Measurements from ENCODE around the gene EHBP1. TPM values are rescaled to one million over a fixed set of nuclear protein-coding genes. Genes with fewer than 3 reads are reported as not detected.

EHBP1 gene
- total and polyA plus RNA-seq, 2 donors (not counting 3 experiments of a cell fraction or from before 2014, with no cell fraction given), result 8.4 to 34.8 TPM

DNA sequence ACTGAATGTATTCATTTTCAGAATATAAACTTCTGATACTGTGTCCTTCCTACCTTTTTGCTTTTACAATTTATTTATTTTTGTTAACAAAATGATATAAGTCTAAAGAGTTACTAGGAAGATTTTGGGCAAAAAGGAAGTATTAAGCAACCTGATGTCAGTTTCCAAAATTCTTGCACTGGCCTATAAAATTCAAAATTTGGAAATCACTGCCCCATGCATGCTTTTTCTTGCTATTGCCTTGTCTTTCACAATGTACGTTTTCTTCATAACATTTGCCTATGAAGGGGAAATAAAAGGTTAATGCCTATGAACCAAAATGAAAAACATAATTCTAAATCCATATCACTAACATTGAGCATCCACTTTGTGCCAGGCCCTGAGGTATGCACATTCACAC is 40.1 kb upstream of the EHBP1 start:
- no peaks in the 10 kb centered on the region for H4K20me1 ChIP-seq (replicated peaks; ENCODE audit: control insufficient read depth, extremely low read depth, insufficient read depth, low read length)
- TF ChIP-seq FOS (IDR thresholded peaks at IDR 0.05; ENCODE audit: borderline replicate concordance, insufficient read depth, low read length) (no peak), MAX (IDR thresholded peaks at IDR 0.05; ENCODE audit: insufficient read depth, insufficient read length) (no peak), JUN (IDR thresholded peaks at IDR 0.05; ENCODE audit: borderline replicate concordance, insufficient read depth, insufficient read length, low read depth) (no peak), EZH2 (IDR thresholded peaks at IDR 0.05; ENCODE audit: borderline replicate concordance, low read depth, low read length, severe bottlenecking) (no peak), POLR2A (IDR thresholded peaks at IDR 0.05; ENCODE audit: low read depth, low read length) (no peak), POLR2AphosphoS5 (IDR thresholded peaks at IDR 0.05; ENCODE audit: insufficient read depth, low read depth, low read length) (no peak)
- TF ChIP-seq, protein P1, sequence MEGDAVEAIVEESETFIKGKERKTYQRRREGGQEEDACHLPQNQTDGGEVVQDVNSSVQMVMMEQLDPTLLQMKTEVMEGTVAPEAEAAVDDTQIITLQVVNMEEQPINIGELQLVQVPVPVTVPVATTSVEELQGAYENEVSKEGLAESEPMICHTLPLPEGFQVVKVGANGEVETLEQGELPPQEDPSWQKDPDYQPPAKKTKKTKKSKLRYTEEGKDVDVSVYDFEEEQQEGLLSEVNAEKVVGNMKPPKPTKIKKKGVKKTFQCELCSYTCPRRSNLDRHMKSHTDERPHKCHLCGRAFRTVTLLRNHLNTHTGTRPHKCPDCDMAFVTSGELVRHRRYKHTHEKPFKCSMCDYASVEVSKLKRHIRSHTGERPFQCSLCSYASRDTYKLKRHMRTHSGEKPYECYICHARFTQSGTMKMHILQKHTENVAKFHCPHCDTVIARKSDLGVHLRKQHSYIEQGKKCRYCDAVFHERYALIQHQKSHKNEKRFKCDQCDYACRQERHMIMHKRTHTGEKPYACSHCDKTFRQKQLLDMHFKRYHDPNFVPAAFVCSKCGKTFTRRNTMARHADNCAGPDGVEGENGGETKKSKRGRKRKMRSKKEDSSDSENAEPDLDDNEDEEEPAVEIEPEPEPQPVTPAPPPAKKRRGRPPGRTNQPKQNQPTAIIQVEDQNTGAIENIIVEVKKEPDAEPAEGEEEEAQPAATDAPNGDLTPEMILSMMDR (IDR thresholded peaks at IDR 0.05; ENCODE audit: extremely low read depth in 1 of 2, insufficient read depth in 1 of 2, low read depth in 1 of 2, low read length in 2 of 2), result no peak
- no peaks in the 10 kb centered on the region for H3K9me3 ChIP-seq (replicated peaks; ENCODE audit: control insufficient read depth, insufficient read depth, low read length)
- ChIA-PET POLR2A (interaction anchor here (0.7 kb wide), 1 partner anchor 39 kb away, joined by 3 read pairs; no protein-coding TSS in a partner anchor), CTCF (interaction anchor here (1.3 kb wide), 1 partner anchor 18 kb away, joined by 3 read pairs; no protein-coding TSS in a partner anchor)
- H2AFZ ChIP-seq (ENCODE audit: low read depth, low read length), result no peak overlapping the region
- no peaks in the 10 kb centered on the region for H3K79me2 ChIP-seq (ENCODE audit: control insufficient read depth, insufficient read depth, low read length)
- H3K4me1 ChIP-seq (ENCODE audit: control insufficient read depth, extremely low read depth, insufficient read depth, low read length), result no peaks in the 10 kb centered on the region
- no peak overlapping the region for H3K4me2 ChIP-seq (ENCODE audit: insufficient read depth, low read length)
- H3K27me3 ChIP-seq (ENCODE audit: control insufficient read depth in 2 of 2, insufficient read depth in 2 of 2, low read length in 2 of 2), result peaks cover 0 to 6% of the 10 kb centered on the region in 2 experiments
- no peaks in the 10 kb centered on the region for H3K36me3 ChIP-seq (ENCODE audit: control insufficient read depth in 2 of 2, extremely low read depth in 1 of 2, insufficient read depth in 2 of 2, low read length in 2 of 2)
- H3K9ac ChIP-seq (replicated peaks; ENCODE audit: extremely low read depth, insufficient read depth, low read length), result no peak overlapping the region
- H3K9me1 ChIP-seq (replicated peaks; ENCODE audit: control insufficient read depth, extremely low read depth, insufficient read depth, low read length), result no peaks in the 10 kb centered on the region
- intact Hi-C loops (cut with micrococcal nuclease) (no loop called here), dilution Hi-C loops (cut with MboI; ENCODE audit: extremely low pct_ligation_motif_present, low sequenced_read_pairs) (no loop called here)
- FAIRE-seq (no peak), DNase-seq (ENCODE audit: low read depth, low spot score) (no peak)
- H3K4me3 ChIP-seq (replicated peaks in 1 of 3; ENCODE audit: insufficient read depth in 1 of 3, low read depth in 1 of 3, low read length in 3 of 3), result no peak overlapping the region
- no TSS peak for BruUV-seq (replicated peaks)
- H3K27ac ChIP-seq (ENCODE audit: insufficient read depth, low read depth, low read length), result no peak overlapping the region
